ENCODE data around the gene SYNGR4. TPM values are rescaled to one million over a fixed set of nuclear protein-coding genes. Genes with fewer than 3 reads are reported as not detected.

Gene SYNGR4
- total and polyA plus RNA-seq, 2 donors (not counting 1 experiment from before 2014, with no cell fraction given): not detected

GRCh38 chr19:48340995-48341394 is 23.2 kb upstream of the SYNGR4 start:
- Mint-ChIP-seq H3K9me3 (ENCODE audit: insufficient read depth) (no peaks in the 10 kb centered on the region), H3K27ac (no peak overlapping the region), H3K27me3 (no peaks in the 10 kb centered on the region), H3K4me3 (no peak overlapping the region), H3K4me1 (no peaks in the 10 kb centered on the region)
- ATAC-seq (ENCODE audit: low read depth): no peak
- WGBS (ENCODE audit: insufficient coverage): 98% methylated on average over 11 of the region's 11 CpGs
- H3K4me2 ChIP-seq (replicated peaks; ENCODE audit: low read depth, low read length, poor library complexity, severe bottlenecking): no peak overlapping the region
- TF ChIP-seq EZH2 (IDR thresholded peaks at IDR 0.05; ENCODE audit: borderline replicate concordance, insufficient read depth, low read depth, low read length, poor library complexity, severe bottlenecking) (no peak), CTCF (IDR thresholded peaks at IDR 0.05) (no peak)
- no peak for DNase-seq
- H3K36me3 ChIP-seq (replicated peaks in 1 of 2; ENCODE audit: control extremely low read depth in 1 of 2, control insufficient read depth in 1 of 2, extremely low read depth in 1 of 2, insufficient read depth in 2 of 2, low read length in 1 of 2): peaks cover 0 to 9% of the 10 kb centered on the region in 2 experiments
- intact Hi-C loops (cut with micrococcal nuclease): no loop called here
- ChIA-PET POLR2A (no interaction called here), CTCF (interaction anchor here (0.5 kb wide), 1 partner anchor 483 kb away, joined by 4 read pairs; no protein-coding TSS in a partner anchor)
- no peak overlapping the region for H2AFZ ChIP-seq (ENCODE audit: insufficient read depth, low read depth, low read length, poor library complexity, severe bottlenecking)
- H3K4me1 ChIP-seq (ENCODE audit: control insufficient read depth in 2 of 2, insufficient read depth in 2 of 2, low read length in 2 of 2): no peaks in the 10 kb centered on the region
- H3K9ac ChIP-seq (ENCODE audit: low read length): no peak overlapping the region
- no peaks in the 10 kb centered on the region for H3K9me3 ChIP-seq (ENCODE audit: control extremely low read depth in 1 of 3, control insufficient read depth in 2 of 3, insufficient read depth in 1 of 3, low read length in 2 of 3)
- no peaks in the 10 kb centered on the region for H3K79me2 ChIP-seq (ENCODE audit: control insufficient read depth, insufficient read depth, low read length)
- no peaks in the 10 kb centered on the region for H3K27me3 ChIP-seq (replicated peaks in 1 of 4; ENCODE audit: control extremely low read depth in 1 of 4, control insufficient read depth in 3 of 4, insufficient read depth in 4 of 4, low read length in 3 of 4)
- no peaks in the 10 kb centered on the region for H4K20me1 ChIP-seq (ENCODE audit: control insufficient read depth, insufficient read depth, low read length, poor library complexity, severe bottlenecking)
- H3K27ac ChIP-seq (ENCODE audit: low read length in 2 of 2): no peak overlapping the region
- H3K4me3 ChIP-seq (ENCODE audit: control extremely low read depth in 1 of 5, extremely low read depth in 1 of 5, insufficient read depth in 1 of 5, low read depth in 2 of 5, low read length in 4 of 5): no peak overlapping the region

GRCh38 chr19:48341515-48342413 is 22.4 kb upstream of the SYNGR4 start:
- intact Hi-C loops (cut with micrococcal nuclease): no loop called here
- TF ChIP-seq EZH2 (IDR thresholded peaks at IDR 0.05; ENCODE audit: borderline replicate concordance, insufficient read depth, low read depth, low read length, poor library complexity, severe bottlenecking): no peak
- TF ChIP-seq CTCF (IDR thresholded peaks at IDR 0.05): no peak
- Histone ChIP-seq H3K4me2 (replicated peaks; ENCODE audit: low read depth, low read length, poor library complexity, severe bottlenecking) (no peak overlapping the region), H3K36me3 (replicated peaks in 1 of 2; ENCODE audit: control extremely low read depth in 1 of 2, control insufficient read depth in 1 of 2, extremely low read depth in 1 of 2, insufficient read depth in 2 of 2, low read length in 1 of 2) (peaks cover 0 to 9% of the 10 kb centered on the region in 2 experiments), H2AFZ (ENCODE audit: insufficient read depth, low read depth, low read length, poor library complexity, severe bottlenecking) (no peak overlapping the region), H3K4me3 (ENCODE audit: control extremely low read depth in 1 of 5, extremely low read depth in 1 of 5, insufficient read depth in 1 of 5, low read depth in 2 of 5, low read length in 4 of 5) (no peak overlapping the region), H3K27ac (ENCODE audit: low read length in 2 of 2) (no peak overlapping the region), H3K27me3 (replicated peaks in 1 of 4; ENCODE audit: control extremely low read depth in 1 of 4, control insufficient read depth in 3 of 4, insufficient read depth in 4 of 4, low read length in 3 of 4) (no peaks in the 10 kb centered on the region), H4K20me1 (ENCODE audit: control insufficient read depth, insufficient read depth, low read length, poor library complexity, severe bottlenecking) (no peaks in the 10 kb centered on the region), H3K9me3 (ENCODE audit: control extremely low read depth in 1 of 3, control insufficient read depth in 2 of 3, insufficient read depth in 1 of 3, low read length in 2 of 3) (no peaks in the 10 kb centered on the region), H3K79me2 (ENCODE audit: control insufficient read depth, insufficient read depth, low read length) (no peaks in the 10 kb centered on the region), H3K9ac (ENCODE audit: low read length) (no peak overlapping the region), H3K4me1 (ENCODE audit: control insufficient read depth in 2 of 2, insufficient read depth in 2 of 2, low read length in 2 of 2) (no peaks in the 10 kb centered on the region)
- ATAC-seq (ENCODE audit: low read depth) (no peak), DNase-seq (no peak)
- 98% methylated on average over 7 of the region's 10 CpGs for WGBS (ENCODE audit: insufficient coverage)
- Mint-ChIP-seq H3K27ac (no peak overlapping the region), H3K9me3 (ENCODE audit: insufficient read depth) (no peaks in the 10 kb centered on the region), H3K4me3 (no peak overlapping the region), H3K4me1 (no peaks in the 10 kb centered on the region), H3K27me3 (no peaks in the 10 kb centered on the region)
- CTCF ChIA-PET: interaction anchor here (0.5 kb wide), 1 partner anchor 483 kb away, joined by 4 read pairs; no protein-coding TSS in a partner anchor
- POLR2A ChIA-PET: no interaction called here
